Chondrocyte (in vitro differentiated cells): ENCODE results near the gene MIPEP. TPM values are rescaled to one million over a fixed set of nuclear protein-coding genes. Genes with fewer than 3 reads are reported as not detected.

ENCODE experiments used
- DNase-seq: peaks from one replicate; pipeline ENCODE4 v3.0.0; 2021; ENCODE audit warnings: mixed read lengths, low spot score
- H3K27ac Mint-ChIP-seq: one replicate; pipeline ENCODE4 v1.8.0; 2021; ENCODE audit warnings: mild to moderate bottlenecking, moderate library complexity, mixed read lengths; ENCODE audit not compliant: unreplicated experiment
- H3K27me3 Mint-ChIP-seq: 2 replicates; pipeline ENCODE4 v1.8.0; 2021; ENCODE audit warnings: low read depth, mixed read lengths
- H3K36me3 Mint-ChIP-seq: 2 replicates; pipeline ENCODE4 v1.8.0; 2021; ENCODE audit warnings: low read depth, mixed read lengths
- H3K4me1 Mint-ChIP-seq: 2 replicates; pipeline ENCODE4 v1.8.0; 2021; ENCODE audit warnings: low read depth, mild to moderate bottlenecking, mixed read lengths
- H3K4me3 Mint-ChIP-seq: one replicate; pipeline ENCODE4 v1.8.0; 2021; ENCODE audit warnings: mild to moderate bottlenecking, moderate library complexity, mixed read lengths; ENCODE audit not compliant: unreplicated experiment
- H3K9me3 Mint-ChIP-seq: 2 replicates; pipeline ENCODE4 v1.8.0; 2021; ENCODE audit warnings: low read depth, mixed read lengths
- total RNA-seq: library from RNA; stranded (reverse); gene quantifications from 3 replicates; pipeline ENCODE4 v1.2.1, GENCODE V29; 2021
- TF ChIP-seq, protein P1 (sequence below): fragments of 200-600 bp; sonication (generic); IDR thresholded peaks from 2 replicates; pipeline ENCODE4 v1.5.0; 2021; ENCODE audit warnings: antibody characterized with exemption, mild to moderate bottlenecking, moderate library complexity

Gene MIPEP
- total RNA-seq, 1 donor from 2014 or later = 14.4 TPM

DNA sequence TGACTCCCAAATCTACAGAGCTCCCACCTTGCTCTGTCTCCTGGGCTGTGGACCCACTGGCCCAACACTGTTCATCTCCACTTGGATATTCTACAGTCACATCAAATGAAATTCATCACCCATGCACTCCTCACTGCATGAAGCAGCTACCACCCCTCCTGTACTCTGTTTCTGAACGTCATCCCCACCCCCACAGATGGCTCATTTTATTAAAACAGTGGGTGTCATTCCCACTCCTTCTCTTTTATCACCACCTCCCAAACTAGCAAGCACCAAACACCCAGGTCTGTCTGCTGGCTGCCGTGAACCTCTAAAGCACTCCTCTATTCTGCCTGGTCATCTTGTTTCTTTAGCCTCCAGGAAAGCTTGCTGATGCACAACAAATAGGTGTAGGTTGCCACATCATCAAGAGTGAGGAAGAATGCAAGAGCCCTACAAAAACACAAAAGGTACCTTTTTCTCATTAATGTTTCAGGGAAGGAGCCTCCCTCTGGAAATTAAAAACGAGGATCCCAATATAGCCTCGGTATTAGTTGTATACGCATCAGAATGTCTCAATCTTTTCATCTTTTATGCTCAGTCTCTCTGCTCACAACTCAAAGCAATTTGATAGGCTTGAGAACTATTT, 91.8 kb downstream of the MIPEP start:
- Mint-ChIP-seq H3K4me1 (peaks cover 35% of the 10 kb centered on the region), H3K36me3 (peaks cover 6% of the 10 kb centered on the region), H3K4me3 (no peak overlapping the region), H3K27ac (no peak overlapping the region), H3K9me3 (peaks cover 8% of the 10 kb centered on the region), H3K27me3 (no peaks in the 10 kb centered on the region)
- TF ChIP-seq, protein P1, sequence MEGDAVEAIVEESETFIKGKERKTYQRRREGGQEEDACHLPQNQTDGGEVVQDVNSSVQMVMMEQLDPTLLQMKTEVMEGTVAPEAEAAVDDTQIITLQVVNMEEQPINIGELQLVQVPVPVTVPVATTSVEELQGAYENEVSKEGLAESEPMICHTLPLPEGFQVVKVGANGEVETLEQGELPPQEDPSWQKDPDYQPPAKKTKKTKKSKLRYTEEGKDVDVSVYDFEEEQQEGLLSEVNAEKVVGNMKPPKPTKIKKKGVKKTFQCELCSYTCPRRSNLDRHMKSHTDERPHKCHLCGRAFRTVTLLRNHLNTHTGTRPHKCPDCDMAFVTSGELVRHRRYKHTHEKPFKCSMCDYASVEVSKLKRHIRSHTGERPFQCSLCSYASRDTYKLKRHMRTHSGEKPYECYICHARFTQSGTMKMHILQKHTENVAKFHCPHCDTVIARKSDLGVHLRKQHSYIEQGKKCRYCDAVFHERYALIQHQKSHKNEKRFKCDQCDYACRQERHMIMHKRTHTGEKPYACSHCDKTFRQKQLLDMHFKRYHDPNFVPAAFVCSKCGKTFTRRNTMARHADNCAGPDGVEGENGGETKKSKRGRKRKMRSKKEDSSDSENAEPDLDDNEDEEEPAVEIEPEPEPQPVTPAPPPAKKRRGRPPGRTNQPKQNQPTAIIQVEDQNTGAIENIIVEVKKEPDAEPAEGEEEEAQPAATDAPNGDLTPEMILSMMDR = no peak
- no peak for DNase-seq

DNA sequence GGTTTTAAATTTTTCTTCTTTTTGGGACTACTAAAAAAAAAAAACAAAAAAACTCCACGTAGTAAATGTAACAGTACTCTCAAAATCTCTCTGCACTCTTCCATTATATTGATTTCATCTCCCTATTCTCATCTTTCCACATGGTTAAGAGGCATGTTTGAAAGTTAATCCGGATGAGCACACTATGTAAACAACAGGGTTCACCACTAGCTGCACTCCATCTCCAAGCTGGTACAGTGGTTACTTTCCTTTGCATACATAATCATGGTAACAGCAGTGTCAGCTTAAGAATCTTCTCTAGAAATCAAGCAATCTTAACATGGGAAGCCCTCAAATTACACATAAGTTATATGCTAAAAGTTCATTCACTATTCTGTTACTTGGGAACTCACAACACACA, 92.6 kb downstream of the MIPEP start:
- Mint-ChIP-seq H3K4me1 (peaks cover 35% of the 10 kb centered on the region), H3K27ac (no peak overlapping the region)

DNA sequence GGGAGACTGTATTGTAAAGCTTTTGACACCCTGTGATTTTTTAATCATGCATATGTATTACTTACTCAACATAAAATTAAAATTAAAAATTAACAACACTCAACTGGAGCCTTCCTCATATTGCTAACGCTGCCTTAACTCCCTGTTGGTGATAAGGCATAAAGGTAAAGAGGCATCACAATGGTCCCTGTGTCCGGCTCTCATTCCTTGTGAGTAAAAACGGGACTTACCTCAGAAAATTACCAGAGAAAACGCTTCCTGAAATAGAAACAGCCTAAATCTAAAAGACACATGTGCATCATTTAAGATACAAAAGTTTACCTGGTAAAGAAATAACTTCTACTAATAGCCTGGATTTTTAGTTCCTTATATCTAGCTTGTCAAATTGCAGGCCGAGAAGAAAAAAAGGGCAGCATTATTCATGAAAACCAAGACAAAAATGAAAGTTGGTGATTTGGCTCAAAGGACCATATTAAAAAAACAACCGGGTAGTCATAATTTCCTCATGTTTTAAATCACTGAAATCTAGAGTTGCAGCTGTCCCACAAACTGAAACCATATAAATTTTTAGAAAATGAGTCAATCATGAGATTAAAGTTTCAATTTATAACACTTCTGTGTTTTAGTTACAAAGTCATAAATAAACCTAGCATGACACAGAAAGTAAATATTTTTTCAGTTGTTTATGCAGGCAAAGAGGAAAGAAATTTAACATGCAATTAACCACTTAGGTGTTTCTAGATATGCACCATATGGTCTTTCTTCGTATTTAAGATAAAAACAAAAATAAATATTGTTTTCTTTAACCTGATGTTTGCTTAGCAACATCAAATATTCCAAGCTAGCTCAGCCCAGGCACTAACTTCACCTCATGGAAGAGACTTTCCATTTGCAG, 94.7 kb downstream of the MIPEP start:
- TF ChIP-seq, protein P1 = no peak
- Mint-ChIP-seq H3K27ac (peak overlapping the region; percentile 89), H3K9me3 (peaks cover 8% of the 10 kb centered on the region), H3K4me3 (peak overlapping the region; percentile 35), H3K27me3 (no peaks in the 10 kb centered on the region), H3K36me3 (peaks cover 6% of the 10 kb centered on the region), H3K4me1 (peaks cover 16% of the 10 kb centered on the region)
- DNase-seq = no peak

More for the DNA sequence above, 92.6 kb downstream of the MIPEP start:
- Mint-ChIP-seq H3K4me3 (no peak overlapping the region), H3K36me3 (peaks cover 6% of the 10 kb centered on the region), H3K9me3 (peaks cover 8% of the 10 kb centered on the region), H3K27me3 (no peaks in the 10 kb centered on the region)
- TF ChIP-seq, protein P1 = no peak
- DNase-seq = no peak

DNA sequence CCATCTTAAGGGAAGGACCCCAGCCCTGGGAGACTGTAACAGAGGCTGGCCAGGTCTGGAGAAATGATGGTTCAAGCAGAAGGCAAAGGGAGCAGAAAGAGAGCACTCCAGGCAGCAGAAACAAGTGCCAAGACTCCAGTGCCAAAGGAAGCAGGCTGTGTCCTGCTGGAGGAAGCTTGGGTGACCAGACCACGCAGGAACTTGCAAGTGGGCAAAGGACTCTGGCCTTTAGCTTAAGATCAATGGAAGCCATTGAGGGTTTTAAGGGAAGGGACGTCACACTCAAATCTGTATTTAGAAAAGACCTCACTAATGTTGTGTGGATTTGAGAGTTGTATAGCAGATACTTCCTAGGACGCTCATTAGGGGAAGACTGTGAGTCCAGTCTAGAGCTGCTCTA, 95.5 kb downstream of the MIPEP start:
- peaks cover 6% of the 10 kb centered on the region for H3K36me3 Mint-ChIP-seq
- peak overlapping the region; percentile 89 for H3K27ac Mint-ChIP-seq
- DNase-seq = no peak
- H3K27me3 Mint-ChIP-seq = no peaks in the 10 kb centered on the region
- peaks cover 14% of the 10 kb centered on the region for H3K4me1 Mint-ChIP-seq
- TF ChIP-seq, protein P1 = no peak
- H3K4me3 Mint-ChIP-seq = no peak overlapping the region
- H3K9me3 Mint-ChIP-seq = peaks cover 8% of the 10 kb centered on the region

DNA sequence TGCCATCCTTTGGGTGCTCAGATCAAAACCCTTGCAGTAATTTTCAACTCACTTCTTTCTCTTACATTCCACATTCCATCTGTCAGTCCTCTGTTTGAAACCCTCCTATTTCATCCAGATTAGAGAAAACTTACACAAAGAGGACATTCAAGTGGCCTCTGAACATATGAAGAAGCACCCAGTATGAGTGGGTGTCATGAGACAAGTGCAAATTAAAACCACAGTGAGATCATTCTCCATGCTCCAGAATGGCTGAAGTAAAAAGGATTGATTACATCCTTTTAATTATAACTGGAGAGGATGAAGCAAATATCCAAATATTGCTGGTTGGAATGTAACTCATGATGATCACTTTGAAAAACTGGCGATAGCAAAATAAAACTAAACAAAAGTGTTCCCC, 96.5 kb downstream of the MIPEP start:
- peaks cover 4% of the 10 kb centered on the region for H3K9me3 Mint-ChIP-seq
- H3K27ac Mint-ChIP-seq = no peak overlapping the region
- peaks cover 14% of the 10 kb centered on the region for H3K4me1 Mint-ChIP-seq
- H3K36me3 Mint-ChIP-seq = peaks cover 3% of the 10 kb centered on the region
- TF ChIP-seq, protein P1 = no peak
- DNase-seq = no peak
- no peaks in the 10 kb centered on the region for H3K27me3 Mint-ChIP-seq
- H3K4me3 Mint-ChIP-seq = no peak overlapping the region
